HUDEP-2 (cell line): ENCODE data around the gene SLC17A5.
"Not testable (repeated sequence)": the region's sequence is repeated elsewhere in the genome, so short reads cannot be mapped to it uniquely, and the experiment has no call there.

Experiments
- DNase-seq, 76 experiments: peaks; one replicate each; lab custom pipeline; 2025; ENCODE audit not compliant: unreplicated experiment in 76 of 76; lab: John Stamatoyannopoulos, UW

The SLC17A5 gene, protein sequence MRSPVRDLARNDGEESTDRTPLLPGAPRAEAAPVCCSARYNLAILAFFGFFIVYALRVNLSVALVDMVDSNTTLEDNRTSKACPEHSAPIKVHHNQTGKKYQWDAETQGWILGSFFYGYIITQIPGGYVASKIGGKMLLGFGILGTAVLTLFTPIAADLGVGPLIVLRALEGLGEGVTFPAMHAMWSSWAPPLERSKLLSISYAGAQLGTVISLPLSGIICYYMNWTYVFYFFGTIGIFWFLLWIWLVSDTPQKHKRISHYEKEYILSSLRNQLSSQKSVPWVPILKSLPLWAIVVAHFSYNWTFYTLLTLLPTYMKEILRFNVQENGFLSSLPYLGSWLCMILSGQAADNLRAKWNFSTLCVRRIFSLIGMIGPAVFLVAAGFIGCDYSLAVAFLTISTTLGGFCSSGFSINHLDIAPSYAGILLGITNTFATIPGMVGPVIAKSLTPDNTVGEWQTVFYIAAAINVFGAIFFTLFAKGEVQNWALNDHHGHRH

DNA sequence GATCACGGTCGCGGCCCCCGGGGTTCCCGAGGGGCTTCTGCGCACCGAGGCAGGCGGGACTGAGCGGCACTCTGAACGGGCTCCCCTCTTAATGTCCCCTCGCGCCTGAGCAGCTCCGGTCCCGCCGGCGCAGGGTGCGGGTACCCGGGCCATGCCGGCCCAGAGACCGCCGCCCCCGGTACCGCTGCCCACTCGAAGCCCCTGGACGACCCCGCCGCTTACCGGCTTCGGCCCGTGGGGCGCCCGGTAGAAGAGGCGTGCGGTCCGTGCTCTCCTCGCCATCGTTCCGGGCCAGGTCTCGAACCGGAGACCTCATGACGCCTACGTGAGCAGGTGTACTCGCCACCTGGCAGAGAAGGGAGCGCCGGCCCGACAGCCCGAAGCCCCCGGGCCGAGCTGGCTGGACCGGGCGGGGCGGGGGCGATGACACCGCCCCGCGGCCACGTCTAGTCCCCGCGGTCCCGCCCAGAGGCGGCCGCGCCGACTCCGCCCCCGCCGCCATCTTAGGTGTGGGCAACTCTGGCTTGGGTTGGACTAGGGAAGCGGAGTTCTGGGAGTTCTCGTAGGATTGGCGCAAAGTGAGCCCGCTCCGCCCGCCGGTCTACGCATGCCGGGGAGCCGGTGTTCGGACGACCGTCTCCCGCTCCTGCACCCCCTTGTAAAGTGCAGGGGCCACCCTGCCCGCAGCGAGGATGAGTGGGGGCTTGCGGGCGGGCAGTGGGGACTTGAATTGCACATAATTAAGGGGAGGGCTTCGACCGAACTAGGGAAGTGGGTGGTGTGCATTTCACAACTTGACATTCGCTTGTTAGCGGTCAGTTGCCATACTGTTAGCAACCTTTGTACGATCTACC, at the start of gene SLC17A5:
Gene SLC17A5 (minus strand): TSS at position 422 of the 854 bp plus-strand sequence. CDS start 106 bp downstream, at position 316.
- DNase-seq = peak; percentile 23 to 98 (median 92)

DNA sequence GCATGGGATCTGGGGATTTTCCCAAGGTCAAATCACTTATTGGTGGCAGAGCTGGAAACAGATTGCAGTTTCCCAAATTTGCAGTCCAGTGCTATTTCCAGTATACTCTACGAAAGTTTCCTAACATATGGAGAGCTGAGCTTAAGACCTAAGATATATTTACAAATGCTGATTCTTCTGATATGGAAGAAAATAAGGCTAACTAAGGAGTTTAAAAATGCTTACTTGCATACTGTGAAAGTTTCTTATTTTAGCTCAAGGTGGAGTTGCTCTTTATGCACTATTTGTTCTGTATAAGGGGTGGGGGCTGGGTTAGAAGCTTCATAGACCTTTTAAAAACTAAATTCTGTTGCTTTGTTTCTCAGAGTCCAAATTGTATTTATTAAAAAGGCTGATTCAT, 49.7 kb upstream of the SLC17A5 start:
- DNase-seq = no peak

DNA sequence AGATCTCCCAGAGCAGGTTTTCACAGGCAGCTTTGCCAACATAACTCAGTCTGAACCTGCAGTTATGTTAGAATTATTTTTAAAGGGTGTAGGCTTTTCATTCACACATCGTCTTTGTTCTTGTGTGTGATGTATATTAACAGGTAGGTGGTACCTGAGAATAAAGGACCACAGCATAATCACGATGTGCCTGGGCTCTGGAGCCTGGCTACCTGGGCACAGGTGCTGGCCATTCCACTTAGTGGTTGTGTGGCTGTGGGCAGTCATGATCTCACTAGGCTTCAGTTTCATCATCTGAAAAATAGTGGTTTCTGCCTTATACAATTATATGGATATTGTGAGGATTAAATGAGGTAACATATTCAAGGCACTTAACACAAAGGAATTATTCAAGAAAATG, 48.7 kb upstream of the SLC17A5 start:
- DNase-seq = no peak

DNA sequence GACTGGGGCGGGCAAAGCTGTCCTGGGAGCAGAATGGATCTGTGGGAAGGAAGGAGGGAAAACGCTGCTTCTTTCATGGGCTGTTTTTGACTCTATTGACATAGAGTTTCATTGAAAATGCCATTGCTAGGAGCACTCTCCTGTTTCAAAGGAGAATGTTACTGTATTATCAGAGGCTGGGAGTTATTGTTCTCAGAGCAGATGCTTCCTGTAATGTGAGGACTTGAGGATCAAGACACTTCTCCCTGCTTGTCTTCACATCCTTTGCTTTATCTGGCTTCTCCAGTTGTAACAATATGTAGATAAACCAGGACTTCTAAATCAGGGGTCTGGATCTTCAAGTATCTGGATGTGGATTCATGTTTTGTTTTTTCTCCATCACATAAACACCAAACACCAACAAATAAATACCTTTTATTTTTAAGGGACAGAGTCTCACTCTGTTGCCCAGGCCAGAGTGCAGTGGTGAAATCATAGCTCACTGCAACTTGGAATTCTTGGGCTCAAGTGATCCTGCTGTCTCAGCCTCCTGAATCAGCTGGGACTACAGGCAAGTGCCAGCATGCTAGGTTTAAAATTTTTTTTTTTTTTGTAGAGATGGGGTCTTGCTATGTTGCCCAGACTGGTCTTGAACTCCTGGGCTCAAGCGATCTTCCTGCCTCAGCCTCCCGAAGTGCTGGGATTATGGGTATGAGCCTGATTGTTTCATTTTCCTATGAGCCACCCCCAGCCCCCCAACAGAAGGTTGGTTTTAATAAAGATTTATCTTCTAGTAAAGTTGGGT, 46.1 kb upstream of the SLC17A5 start:
- no peak for DNase-seq

DNA sequence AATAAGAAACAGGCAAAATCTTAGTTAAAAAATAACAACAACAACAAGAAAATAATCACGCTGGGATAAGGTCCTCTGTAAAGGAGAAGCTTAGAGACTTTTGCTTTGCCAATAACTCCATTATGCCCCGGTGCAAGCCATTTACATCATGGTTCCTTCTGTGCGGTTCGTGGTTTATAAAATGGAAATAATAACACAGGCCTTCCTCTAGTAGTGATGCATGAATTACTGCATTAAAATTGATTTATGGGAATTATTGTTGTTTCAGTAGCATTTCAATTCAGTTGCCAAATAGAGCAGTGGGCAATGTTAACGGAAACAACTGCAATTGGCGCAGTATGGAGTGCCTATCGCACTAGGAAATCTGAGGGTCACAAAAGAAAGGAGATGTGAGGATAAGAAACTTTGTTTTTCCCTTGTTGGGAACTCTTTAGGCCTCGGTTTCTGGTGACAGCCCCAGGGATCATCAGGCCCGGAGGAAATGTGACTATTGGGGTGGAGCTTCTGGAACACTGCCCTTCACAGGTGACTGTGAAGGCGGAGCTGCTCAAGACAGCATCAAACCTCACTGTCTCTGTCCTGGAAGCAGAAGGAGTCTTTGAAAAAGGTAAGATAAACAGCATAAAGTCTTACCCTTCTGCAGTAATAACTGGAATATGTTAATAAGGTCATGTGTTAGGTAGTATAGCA, 43.3 kb upstream of the SLC17A5 start:
- no peak for DNase-seq

DNA sequence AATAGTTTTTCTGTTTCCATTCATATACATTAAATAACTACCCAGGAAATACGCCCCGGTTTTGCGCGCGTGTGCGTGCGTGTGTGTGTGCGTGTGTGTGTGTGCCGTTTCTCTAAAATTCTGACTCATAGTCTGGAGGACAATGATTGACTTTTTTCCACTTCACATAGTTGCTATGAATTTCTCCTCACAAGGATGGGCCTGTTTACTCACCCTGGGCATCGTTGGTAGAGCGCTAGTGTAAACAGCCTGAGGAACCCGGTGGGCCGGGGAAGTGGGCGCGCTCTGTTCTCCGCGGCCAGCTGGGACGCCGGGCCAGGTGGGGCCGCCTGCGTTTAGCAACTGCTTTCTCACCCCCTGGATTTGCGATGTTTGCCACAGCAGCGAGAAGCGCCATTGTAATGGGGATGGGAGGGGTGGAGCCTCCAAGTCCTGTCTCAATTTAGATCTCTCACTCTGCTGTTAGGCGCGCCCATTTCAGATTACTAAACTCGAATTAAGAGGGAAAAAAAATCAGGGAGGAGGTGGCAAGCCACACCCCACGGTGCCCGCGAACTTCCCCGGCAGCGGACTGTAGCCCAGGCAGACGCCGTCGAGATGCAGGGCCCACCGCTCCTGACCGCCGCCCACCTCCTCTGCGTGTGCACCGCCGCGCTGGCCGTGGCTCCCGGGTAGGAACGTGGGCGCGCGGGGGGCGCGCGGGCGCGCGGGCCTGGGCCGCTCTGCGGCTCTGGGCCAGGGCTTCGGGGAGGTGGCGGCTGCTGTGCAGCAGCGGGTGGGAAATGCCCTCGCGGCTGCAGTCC, 42.0 kb upstream of the SLC17A5 start, which contains the start of gene CD109:
Gene CD109 (plus strand): TSS at position 585 of the 803 bp plus-strand sequence. CDS start 13 bp downstream, at position 598.
- DNase-seq = peak in 11 of 76 experiments; percentile 1 to 50 (median 16)

DNA sequence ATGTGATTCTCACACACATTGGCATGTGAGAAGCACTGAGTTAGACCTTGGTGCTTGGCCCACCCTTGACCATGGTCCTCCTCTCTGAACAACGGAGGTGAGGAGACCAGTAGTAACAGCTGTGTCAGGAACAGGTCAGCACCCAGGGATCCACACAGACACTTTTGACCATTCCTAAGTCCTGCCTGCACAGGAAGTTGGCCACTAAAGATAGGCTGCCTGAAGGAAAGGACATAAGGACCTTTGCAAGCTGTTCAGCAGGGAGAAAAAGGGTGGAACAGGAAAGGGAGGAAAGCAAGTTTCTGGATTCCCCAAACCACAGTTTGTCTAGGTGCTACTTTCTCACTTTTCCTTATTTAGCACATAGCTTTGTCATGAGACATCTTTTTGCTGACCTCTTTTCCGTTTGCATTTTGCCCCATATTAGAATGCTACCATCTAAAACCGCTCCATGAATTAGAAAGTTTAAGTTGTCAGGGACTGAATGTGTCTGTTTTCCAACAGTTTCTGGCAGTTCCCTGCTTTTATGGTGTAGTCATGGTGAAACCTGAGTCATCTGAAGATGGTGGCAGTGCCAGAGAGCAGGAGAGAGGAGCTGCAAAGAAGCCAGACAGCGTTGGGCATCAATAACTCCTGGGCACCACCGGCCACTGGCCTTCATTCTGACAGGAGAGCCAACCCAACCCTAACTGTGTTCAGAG, 41.1 kb upstream of the SLC17A5 start:
- no peak for DNase-seq

DNA sequence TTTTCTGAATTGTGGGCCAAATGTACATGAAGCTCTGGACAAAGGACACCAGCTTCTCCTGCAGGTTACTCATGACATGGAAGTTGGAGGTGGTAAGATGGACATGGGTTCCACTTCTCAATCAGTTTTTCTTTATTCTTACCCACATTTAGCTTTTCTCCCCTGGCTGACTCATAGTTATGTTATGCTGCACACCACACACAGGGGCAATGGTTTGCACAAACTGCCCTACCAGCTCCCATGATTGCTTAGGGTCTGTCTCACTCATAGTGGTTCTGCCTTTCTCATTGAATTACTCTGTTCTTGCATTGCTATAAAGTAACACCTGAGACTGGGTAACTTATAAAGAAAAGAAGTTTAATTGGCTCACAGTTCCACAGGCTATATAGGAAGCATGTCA, 37.7 kb upstream of the SLC17A5 start:
- DNase-seq = no peak

DNA sequence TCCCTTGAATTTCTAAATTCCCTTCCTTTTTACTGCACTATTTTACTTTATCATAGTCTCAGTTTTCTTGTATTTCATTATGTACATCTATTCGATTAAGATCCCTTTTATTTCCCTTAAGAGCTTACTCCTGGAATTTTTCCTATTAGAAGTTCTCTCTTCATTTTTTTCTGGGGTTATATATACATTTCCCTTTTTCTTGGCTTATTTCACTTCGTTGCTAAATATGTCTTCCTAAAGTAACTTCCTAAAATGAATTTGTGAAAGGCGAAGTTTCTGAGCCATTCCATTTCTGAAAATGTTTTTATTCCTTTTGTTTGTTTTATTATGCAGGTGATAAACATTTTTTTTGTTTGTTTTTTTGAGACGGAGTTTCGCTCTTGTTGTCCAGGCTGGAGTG, 36.3 kb upstream of the SLC17A5 start:
- no peak for DNase-seq

DNA sequence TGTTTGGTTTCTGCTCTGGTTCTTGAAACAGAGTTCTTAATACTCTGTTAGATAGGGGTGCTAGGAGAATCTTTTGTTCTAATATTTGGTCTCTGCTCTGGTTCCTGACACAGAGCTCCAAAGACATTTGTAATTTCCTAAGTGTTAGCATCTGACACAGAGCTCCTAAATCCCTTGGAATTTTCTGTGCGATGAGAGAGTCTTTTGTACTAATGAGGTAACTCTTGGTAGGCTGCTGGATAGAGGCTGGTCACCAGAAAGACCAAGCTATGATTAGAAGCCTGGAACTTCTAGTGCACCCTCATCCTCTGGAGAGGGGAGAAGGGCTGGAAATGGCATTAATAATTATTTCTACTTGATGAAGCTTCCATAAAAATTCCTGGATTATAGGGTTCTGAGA, 34.6 kb upstream of the SLC17A5 start:
- no peak for DNase-seq

DNA sequence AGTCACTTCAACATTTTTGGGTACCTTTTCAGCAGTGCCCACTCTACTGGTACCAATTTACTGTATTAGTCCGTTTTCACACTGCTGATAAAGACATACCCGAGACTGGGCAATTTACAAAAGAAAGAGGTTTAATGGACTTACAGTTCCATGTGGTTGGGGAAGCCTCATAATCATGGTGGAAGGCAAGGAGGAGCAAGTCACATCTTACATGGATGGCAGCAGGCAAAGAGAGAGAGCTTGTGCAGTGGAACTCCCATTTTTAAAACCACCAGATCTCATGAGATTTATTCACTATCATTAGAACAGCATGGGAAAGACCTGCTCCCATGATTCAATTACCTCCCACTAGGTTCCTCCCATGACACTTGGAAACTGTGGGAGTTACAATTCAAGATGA, 29.8 kb upstream of the SLC17A5 start:
- not testable (repeated sequence) for DNase-seq

DNA sequence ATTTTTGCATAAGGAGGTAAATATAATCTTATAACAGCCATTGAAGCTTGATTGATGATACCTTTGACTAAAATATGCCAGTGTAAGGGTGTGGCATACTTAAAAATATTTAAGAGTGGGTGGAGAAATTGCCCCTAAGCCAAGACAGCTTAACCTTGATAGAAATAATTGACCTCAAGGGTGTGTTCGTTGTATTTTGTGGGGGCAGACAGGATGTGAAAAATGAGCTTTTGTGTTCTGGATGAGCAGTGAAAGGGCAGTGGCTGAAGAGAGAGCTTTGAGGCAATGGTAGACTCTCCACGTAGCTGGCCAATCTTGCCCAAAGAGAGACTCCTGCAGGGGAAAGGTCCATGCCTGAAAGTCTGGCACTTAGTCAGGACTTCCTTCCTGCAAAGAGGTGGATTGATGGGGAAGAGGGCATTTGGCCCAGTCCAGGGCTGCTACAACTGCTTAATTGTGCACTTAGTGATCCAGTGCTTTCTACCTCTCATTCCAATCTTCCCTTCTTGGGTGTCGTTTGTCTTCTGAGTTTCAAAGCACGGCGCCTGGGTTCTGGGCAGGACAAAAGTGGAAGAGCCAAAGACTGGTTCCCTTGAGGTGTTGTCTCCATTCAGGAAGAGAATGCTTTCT, 26.6 kb upstream of the SLC17A5 start:
- DNase-seq = no peak

DNA sequence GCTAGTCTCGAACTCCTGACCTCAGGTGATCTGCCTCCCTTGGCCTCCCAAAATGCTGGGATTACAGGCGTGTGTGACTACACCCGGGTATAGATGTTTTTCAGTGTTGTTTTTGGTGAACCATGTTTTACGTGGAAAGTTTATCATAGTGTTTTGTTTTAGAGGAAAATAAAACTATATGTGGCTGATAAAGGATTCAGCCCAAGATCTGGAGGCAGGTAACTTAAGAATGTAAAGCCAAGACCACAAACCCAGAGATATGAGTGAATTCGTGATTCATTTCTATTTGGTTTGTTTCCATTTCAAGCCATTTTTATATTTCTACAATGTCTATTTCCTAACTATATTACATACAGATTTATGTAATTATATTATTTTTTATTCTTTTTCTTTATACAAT, 26.1 kb upstream of the SLC17A5 start:
- DNase-seq = not testable (repeated sequence)

DNA sequence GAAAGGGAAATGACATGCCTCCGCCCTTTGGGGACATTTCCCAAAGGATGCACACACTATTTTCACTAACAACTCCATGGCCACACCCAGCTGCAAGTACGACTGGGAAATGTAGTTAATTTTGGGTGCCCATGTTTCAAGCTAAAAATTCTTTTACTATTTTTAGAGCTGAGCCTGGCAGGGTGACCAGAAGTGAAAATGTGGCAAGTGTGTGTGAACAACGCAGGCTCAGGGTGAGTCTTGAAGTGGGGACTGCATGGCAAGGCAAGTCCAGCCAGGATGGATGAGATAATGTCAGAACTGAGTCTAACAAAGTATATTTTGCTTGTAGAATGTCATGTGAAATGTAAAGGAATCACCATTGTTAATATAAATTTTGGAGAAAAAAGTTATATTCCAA, 25.2 kb upstream of the SLC17A5 start:
- no peak for DNase-seq

DNA sequence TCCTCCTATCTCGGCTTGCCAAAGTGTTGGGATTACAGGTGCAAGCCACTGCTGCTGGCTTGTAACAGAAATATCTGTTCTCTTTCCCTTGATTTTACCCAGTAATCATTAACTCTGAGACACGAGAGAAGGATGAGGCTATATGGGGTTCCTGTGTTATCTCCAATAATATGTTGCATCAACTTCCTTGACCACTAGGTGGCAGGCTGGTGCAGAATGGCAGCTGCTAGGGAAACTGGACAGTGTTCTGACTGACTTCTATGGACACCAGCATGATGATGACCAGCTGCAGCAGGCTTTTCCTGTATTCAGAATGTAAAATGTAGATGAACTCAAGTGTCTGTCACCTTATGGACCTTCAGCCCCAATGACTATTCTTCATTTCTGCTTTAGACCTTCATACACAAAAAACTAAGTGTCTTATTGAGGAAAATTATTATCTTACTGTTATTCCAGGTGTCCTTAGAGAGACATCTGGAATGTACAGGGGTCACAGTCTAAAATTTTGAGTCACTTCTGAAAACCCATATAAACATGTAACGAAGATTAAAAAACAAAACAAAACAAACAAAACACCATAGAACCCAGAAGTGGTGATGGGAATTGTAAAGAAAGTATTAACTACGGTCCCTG, 21.8 kb upstream of the SLC17A5 start:
- DNase-seq = peak in 62 of 76 experiments; percentile 4 to 88 (median 62)

DNA sequence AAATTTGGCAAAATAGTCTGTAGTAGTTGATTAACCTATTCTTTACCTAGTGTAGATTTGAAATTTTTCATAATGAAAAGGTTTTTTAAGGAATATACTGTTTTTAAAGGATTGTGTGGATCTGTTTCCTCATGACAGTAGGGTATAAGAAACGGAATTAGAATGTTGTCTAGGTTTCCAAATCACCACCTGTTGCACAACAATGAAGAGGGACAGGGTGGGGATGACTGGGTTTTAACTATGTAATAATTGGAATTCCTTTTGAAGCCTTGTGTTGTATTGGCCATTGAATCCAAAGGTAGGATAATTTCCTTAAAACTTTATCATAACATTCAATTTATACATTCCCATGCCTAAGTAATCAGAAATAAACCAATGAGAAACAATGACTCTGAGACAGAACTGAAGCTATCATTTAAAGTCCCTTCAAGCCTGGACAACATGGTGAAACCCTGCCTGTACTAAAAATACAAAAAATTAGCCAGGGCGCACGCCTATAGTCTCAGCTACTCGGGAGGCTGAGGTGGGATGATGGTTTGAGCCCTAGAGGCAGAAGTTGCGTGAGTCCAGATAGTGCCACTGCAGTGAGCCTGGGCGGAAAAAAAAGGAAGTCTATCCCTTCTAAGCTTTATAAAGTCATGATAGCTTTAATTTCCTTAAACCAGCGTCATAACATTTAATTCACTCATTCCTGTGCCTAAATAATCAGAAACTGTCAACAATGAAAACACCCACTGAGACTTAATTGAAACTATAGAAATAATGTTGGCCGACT, 18.3 kb upstream of the SLC17A5 start:
- no peak for DNase-seq

DNA sequence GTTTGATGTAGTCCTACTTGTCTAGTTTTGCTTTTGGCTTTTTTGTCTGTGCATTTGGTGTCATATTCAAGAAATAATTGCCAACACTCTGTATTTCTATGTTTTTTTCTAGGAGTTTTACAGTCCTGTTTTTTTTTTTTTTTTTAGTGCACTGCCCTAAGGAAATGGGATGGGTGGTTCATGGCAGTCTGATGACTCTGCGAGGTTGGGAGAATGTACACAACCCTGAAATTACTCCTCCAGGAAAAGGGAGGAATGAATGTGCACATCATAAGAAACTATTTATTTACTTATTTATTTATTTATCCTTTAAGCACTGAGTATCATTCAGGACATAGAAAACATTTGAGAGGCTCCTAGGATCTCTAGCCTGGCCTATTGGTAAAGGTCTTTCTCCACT, 15.2 kb upstream of the SLC17A5 start:
- DNase-seq = no peak
